ENCODE measurements around the gene RASSF7.

GRCh38 chr11:539971-540481 is 20.7 kb upstream of the RASSF7 start:
- TF ChIP-seq CTCF (IDR thresholded peaks at IDR 0.05) (no peak), EZH2phosphoT487 (IDR thresholded peaks at IDR 0.05) (no peak)
